Measurements from ENCODE around the gene STX7. TPM values are rescaled to one million over a fixed set of nuclear protein-coding genes. Genes with fewer than 3 reads are reported as not detected.

The STX7 gene
- total RNA-seq, 1 donor from 2014 or later, result 24.3 TPM

DNA sequence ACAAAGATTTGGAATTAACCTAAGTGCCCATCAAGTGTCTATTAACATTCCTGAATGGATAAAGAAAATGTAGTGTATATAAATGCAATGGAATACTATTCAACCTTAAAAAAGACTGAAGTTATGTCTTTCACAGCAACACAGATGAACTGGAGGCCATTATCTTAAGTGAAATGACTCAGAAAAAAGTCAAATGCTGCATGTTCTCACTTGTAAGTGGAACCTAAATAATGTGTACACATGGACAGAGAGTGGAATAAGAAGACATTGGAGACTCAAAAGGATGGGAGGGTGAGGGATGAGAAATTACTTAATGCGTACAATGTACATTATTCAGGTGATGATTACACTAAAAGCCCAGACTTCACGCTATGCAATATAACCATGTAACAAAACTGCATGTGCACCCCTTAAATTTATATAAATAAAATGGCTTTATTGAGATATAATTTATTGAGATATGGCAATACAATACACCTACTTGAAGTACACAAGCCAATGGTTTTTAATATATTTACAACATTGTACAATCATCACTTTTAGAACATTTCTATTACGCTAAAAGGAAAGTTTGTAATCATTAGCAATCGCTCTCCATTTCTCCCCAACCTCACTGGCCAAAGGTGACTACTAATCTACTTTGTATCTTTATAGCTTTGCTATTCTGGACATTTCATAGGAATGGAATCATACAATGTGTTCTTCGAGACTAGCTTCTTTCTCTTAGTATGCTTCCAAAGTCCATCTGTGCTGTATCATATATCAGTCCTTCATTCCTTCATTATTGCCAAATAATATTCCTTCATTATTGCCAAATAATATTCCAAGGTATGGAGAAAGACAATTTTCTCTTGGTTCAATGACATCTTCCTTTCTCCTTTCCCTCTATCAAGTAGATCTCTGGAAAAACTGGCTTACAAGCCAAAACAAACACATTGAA lies 5.8 kb downstream of the STX7 start:
- intact Hi-C loops (cut with micrococcal nuclease), result no loop called here

DNA sequence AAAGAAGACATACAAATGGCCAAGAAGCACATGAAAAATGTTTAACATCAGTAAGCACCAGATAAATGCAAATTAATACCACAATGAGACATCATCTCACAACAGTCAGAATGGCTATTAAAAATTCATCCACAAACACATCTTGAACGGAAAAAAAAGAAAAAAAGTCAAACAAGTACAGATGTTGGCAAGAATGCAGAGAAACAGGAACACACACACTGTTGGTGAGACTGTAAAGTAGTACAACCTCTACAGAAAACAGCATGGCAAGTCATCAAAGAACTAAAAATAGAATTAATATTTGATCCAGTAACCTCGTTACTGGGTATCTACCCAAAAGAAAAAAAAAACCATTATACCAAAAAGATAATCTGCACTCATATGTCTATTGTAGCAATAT lies 6.5 kb downstream of the STX7 start:
- intact Hi-C loops (cut with micrococcal nuclease), result no loop called here

DNA sequence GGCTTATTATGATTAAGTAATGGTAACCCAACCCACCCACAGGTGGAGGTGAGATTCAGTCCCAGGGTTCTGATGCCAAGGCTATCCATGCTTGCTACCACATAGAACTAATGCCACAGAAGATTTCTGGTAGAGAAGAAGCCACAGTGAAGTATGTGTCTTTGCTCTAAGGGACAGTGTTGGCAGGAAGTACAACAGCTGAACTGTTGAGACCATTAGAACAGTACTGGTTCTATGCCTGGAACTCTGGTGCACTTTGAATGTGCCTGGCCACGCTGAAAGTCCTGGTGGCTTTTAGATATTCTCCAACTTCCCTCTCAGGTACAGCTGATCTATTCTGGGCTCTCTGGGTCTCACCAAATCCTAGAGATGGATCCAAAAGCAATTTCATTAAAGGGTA lies 7.8 kb downstream of the STX7 start:
- intact Hi-C loops (cut with micrococcal nuclease), result no loop called here

DNA sequence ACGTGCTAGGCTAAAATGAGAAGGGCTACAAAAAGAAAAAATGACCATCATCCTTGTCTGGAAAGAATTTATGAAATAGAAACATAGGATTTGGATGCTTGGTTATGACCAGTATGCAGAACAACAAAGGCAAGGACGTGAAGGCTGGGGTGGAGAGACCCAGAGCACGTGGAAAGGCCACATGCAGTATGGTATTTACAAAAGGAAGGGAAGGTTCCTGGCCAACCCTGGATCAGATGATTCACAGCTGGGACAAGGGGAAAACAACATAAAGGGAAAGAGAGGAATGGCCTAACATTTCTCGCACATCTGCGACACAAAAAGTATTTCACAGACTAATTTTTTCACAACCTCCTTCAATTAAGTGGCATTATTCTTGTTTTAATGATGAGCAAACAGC lies 8.2 kb downstream of the STX7 start:
- intact Hi-C loops (cut with micrococcal nuclease), result no loop called here

DNA sequence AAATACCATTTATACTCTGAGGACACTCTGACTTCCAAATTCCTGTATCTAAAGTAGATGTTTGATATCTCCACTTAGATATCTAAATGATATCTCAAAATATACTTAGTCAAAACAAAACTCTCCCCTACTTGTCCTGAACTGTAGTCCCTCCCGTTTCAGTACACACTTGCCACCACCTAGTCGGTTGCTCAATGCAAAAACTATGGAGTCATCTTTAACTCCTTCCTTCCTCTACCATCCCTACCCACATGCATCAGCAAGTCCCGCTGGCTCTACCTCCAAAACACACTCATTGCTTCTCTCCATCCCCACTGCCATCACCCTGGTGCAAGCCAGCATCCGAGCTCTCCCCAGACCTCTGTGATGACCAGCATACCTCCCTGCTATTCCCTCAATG lies 13.2 kb downstream of the STX7 start:
- intact Hi-C loops (cut with micrococcal nuclease), result no loop called here

DNA sequence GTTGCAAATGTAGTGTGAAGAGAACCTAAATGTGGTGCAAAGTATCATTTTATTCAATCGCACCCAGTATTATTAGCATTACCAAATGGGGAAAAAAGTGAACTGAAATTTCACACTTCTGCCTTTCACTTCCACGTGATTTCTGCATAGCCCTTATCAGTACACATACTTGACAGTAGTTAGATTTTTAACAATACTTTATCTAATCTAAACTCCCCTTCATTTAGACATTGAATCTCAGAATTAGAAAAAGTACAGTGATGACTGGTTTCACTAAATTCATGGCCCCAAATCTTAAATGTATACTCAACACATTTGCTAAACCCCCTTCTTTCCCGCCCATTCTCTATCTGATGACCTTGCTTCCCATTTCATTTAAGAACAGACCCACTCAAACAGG lies 14.3 kb downstream of the STX7 start:
- intact Hi-C loops (cut with micrococcal nuclease), result no loop called here

DNA sequence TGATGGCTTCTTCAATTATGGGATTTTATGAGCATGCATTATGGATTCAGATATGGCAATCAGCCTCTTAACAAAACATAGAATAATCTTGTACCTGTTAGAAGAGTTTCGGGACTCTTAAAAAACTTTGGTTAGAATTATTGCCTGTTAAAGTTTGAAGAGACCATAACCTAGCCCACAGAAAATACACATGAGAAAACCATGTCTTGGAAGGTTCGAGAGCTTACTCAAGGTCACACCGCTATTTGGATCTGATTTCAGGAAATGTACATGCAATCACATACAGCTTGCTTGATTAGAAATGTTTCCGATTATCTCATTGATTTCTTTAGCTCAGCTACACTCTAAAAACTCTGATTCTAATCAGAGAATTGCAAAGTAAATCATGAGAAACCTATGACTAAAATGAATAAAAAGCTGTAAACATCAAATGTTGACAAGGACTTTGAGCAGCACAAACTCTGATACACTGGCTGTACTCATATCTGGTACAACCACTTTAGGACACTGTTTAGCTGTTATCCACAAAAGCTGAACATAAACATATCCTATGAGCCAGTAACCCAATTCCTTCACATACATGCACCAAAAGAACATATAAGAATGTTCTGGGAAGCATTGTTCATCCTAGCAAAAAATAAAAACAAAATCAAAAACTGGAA lies 16.3 kb downstream of the STX7 start:
- intact Hi-C loops (cut with micrococcal nuclease), result no loop called here

DNA sequence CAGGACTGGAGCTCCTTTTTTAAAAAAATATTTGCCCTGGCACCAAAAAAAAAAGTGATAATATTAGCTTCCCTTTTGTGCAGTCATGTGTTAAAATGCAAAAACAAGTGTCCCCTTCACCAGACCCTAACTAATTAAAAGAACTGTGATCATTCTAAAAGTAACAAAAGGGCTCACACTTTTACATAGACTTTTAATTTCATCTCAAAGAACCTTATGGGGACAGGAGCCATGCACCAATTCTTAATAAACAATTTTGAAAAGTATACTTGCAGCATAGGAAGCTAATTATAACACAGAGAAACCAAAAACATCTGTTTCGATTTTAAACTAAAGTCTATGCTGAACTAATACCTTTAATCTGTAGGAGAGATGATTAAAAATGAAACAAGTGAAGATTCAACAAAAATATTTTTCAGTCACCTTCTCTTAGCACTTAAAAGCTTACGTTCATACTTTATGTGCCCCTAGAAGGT lies 17.3 kb downstream of the STX7 start:
- intact Hi-C loops (cut with micrococcal nuclease), result no loop called here

DNA sequence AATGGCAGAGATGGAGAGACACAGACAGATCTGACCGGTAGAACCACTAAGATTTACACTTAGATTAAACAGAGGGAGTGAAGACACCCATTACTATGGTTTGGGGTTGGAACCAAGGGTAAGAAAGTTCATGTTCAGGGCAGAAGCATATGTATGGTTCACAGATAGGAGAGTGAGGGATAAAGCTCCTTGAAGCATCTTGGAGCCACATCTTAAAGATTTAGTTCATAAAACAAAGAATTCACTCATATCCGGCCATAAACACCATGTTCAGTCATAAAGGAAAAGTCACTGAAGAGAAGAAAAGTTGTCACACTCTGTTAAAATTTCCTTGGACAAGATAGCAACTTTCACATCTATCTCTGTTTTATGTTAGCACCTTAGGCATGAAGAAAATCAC lies 18.0 kb downstream of the STX7 start:
- intact Hi-C loops (cut with micrococcal nuclease), result no loop called here

DNA sequence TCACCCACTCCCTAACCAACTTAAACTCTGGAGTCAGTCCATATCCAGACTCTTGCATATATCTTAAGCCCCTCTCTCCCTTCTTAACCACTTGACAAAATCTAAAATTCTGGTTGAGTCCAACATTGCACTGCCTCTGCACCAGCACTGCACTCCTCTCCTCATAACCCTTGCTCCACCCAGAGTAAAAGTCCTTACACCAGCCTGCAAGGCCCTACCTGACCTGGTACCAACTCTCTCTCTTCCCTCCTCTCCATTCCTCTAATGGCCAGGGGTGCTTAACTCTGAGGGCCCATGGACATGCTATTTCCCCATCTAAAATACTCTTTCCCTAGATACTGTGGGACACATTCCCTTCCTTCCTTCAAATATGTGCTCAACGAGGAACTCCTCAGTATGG lies 21.0 kb downstream of the STX7 start:
- intact Hi-C loops (cut with micrococcal nuclease), result no loop called here

DNA sequence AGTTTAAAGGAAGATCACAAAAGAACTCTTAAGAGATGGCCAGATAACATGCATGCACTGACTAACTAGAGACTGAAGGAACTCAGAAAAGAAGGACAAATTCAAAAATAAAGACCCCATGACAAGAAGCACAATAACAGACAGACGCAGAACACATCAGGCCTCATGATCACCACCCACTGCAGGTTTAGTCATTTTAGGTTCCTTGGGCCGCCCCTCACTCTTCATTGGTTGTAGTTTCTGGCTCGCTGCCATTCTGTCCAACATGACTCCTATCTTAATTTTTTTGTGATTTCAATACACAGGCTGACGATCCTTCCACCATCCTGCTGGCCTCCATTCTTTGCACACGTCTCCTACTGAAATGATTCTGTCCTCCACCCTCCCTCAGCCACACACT lies 21.6 kb downstream of the STX7 start:
- intact Hi-C loops (cut with micrococcal nuclease), result no loop called here

DNA sequence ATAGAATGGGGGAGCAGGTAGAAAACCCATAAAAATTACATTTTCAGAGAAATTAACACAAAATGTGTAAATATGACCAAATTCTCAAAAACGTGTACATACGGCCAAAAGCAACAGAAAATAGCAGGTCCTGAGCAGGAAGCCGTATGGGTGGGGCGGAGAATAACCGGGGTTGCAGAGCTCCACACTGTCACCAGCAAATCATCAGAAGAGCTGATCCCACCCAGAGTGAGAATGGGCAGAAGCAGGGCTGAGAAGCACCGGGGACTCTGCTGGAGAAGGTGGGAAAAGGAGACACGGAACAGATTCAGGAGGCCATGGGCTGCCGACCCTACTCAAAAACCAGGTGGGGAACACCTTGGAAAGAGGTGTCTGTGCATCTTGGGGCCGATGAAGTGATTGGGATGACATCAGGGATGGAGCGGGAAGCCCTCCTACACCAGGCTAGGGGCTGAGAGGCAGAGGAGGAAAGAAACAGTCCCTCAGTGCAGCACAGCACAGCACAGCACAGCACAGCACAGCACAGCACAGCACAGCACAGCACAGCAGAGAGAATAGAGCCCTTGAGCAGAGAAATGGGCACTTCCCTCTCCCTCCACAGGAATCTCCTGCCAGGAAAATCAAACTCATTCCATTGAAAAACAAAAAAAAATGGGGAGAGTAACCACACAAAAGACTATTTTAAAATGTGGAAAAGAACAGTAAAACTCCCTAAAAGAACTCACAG lies 22.3 kb downstream of the STX7 start:
- intact Hi-C loops (cut with micrococcal nuclease), result no loop called here

DNA sequence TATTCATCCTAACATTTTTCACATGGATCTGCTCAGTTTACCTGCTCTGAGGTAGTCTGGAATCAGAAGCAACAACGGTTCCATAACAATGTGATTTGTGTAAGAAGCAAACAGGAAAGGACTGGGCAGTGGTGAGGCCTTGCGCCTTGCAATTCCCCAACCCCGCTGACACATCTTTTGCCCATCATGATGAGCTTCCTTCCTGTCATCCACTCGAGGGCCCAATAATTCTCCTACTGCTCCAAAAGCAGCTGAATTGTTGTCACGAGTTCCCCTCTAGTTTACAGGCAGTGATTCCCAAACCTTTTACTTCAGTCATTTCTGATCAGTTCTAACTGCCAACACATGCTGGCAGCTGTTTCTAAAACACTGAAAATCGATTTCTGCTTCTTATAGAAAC lies 22.9 kb downstream of the STX7 start:
- intact Hi-C loops (cut with micrococcal nuclease), result no loop called here

DNA sequence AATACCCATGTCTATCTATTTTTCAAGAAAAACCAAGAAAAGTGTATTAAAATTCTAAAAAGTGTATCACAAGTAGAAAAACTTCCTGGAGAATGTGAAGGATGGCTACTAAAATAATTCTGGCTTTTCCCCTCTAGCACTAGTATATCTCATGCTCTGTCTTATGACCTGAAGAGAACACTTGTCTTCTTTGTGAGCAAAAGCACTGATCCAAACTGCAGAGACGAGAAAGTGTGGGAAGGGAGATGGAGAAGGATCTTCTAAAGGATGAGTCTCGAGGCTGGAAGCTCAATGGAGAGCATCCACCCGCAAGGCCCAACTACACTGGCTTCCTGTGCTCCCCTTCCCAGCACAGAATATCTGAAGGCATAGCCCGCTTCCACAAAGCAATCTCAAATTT lies 23.5 kb downstream of the STX7 start:
- intact Hi-C loops (cut with micrococcal nuclease), result no loop called here

DNA sequence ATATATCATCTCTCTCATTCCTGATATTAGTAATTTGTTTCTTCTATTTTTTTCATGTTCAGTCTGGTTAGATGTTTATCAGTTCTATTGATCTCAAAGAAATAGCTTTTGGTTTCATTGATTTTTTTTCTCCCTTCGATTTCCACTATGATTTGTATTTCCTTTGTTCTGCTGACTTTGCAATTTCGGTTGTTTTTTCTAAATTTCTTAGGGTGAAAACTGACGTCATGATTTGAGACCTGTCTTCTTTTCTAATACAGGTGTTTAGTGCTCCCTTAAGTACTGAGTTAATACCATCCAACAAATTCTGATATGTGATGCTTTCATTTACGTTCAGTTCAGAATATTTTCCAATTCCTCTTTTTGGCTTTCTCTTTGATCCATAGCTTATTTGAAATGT lies 25.2 kb downstream of the STX7 start:
- intact Hi-C loops (cut with micrococcal nuclease), result no loop called here

DNA sequence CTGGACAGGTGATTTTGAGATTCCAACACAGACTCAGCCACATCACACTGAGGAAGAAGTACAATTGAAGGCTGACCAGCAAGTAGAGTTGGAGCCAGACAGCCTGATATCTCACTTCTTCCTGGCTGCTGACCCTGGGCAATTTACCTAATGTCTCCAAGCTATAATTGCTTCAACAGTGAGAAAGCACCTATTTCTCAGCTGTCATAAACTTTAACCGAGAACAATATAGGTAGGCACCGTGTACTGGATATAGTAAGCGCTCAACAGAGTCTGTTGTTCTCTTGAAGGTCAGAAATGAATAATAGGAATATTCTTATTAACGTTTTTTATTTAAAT lies 28.3 kb downstream of the STX7 start:
- intact Hi-C loops (cut with micrococcal nuclease), result loop anchor here (1.0 to 5.0 kb wide), 6 partner anchors 29 to 572 kb away; partner anchors contain the start of gene STX7

DNA sequence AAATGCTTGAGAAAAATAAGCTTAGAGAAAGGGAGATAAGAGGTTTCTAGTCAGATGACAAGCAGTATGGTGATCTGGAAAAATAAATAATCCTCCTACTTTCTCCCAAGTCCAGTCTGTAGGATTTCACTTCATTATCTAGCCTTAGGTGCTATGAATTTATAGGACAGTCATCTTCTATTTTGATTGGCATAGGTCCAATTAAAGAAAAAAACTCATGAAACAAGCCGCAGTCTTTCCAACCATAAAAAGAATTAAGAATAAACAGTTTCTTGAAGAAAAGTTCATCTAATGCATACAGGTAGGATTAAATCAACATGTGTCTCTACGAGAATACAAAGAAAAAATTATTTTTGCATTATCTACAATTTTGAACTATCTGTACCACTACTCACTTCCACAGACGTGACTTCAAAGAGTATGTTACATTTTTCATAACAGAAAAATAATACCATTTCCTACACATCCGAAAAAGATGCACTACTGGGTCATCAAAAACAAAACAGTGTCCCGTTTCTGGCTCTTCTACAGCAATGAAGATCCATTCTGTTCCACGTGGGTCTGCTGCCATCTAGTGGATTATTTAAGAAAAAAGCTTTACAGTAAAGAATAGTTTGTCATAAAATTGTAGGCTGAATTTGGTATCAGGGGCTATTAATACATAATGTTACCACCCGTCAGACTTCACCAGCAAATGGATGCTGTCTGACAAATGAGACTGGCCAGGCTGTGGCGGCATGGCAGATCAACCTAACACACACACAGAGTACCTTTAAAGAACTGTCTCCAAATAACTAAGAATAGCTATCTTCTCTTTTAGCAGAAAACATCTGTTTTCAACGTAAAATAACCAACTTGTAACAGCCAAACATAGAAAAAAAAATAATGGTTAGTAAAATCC lies 28.9 kb downstream of the STX7 start:
- intact Hi-C loops (cut with micrococcal nuclease), result loop anchor here (1.0 to 5.0 kb wide), 6 partner anchors 29 to 572 kb away; partner anchors contain the start of gene STX7

DNA sequence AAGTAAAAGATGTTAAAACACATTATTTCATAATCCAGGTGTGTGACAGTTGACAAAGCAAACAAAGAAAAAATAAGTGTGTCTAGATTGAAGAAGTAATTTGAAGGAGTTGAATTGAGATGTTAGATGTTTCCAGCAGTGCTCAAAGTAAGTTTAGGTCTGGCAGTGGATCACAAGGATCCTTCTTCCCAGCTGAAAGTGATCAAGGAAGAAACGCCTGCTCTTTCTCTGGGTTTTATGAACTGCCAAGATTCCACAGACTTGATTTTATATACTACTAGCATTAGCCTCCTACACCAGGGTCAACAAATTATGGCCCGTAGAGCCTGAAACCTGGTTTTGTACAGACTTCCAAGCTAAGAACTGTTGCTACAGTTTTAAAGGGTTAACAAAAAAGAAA lies 30.3 kb downstream of the STX7 start:
- intact Hi-C loops (cut with micrococcal nuclease), result loop anchor here (5.0 kb wide), 3 partner anchors 90 to 570 kb away; no protein-coding TSS in a partner anchor

DNA sequence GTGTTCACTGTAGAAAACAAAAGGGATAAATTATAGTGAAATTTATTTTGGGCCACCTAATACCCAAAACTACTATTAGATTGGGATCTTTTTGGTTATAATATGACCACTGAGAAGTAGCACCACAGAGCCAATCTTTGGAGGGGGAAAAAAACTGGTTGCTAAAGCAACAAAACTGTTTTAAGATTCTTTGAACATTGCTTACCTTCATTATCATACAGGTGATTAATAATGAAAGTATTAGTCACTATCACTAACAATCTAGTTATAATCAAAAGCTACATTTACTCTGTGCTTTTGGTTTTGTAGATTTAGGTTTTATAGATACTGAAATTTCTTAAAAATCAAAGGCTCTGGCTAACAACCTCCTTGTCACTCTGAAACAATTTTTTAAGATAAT lies 31.7 kb downstream of the STX7 start:
- intact Hi-C loops (cut with micrococcal nuclease), result loop anchor here (5.0 kb wide), 3 partner anchors 89 to 569 kb away; no protein-coding TSS in a partner anchor

DNA sequence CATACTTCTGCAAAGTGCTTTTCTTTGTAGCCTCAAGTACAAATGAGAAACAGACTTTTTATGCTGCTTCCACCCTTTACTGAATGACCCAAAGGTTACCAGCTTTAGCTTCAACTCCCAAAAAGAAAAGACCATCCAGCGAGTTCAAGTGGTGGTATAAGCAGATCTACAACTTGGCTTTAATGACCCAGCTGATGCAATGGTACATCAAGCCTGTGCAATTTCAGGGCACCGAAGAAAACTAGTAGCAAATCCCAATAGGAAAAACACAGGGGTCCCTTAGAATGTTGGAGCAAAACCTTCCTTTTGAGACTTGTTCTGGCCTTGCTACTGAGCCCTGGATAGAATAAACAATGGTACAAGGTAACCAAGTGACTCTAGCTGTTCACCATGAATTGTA lies 33.8 kb downstream of the STX7 start:
- intact Hi-C loops (cut with micrococcal nuclease), result no loop called here

DNA sequence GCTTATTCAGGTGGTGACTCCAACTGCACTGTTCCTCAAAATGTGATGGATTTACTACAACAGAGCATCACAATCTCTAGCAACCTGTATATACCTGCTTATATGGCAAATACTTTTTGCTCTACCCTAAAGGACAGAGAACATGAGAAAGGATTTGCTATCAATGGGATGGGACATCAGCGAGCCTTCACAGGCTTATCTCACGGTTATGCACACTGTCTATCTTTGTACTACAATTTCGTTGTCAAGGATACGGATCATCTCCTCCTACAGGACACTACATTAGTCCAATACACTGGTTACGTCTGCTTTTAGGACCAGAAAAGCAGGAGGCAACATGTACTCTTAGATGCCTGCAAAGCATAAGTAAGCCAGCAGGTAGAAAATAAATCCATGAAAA lies 34.2 kb downstream of the STX7 start:
- intact Hi-C loops (cut with micrococcal nuclease), result no loop called here

Data from T-helper 1 cell treated with Interleukin-12 subunit alpha and Interleukin-12 subunit beta and Interleukin-4 antibody, amounts not matched to agents 30 ng/mL and 1 ng/mL, for 36 hours (primary cell).